ENCODE measurements around the gene SALL4.
"Not testable (repeated sequence)": the region's sequence is repeated elsewhere in the genome, so short reads cannot be mapped to it uniquely, and the experiment has no call there.

The SALL4 gene

DNA sequence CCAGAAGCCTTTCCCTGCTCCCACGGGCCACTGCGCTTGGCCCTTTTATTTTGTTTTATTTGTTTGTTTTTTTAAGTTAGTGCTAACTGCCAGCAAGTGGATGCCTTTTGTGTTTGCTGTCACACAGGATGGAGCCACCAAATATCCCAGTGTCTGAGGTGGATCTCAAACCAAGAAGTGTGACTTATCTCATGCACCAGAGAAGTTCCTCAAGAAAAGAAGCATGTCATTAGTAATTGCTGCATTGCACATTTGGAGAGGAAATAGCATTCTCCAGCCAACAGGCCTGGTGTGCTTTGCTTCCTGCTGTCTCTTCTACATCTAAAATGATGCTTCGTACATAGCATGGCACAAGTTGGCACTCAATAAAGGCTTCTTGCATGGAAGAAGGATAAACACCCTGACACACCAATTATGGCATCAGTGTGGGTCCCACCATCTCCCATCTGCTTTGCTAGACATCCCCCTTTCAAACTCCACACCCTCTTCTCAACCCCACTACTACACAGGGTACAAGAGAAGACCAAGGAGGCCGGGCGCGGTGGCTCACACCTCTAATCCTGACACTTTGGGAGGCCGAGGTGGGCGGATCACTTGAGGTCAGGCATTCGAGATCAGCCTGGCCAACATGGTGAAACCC, 32.2 kb downstream of the SALL4 start:
- no peaks in the 10 kb centered on the region for H3K9me3 ChIP-seq
- no peaks in the 10 kb centered on the region for H3K36me3 ChIP-seq
- no peaks in the 10 kb centered on the region for H3K4me1 ChIP-seq
- no peak overlapping the region for H3K4me3 ChIP-seq (ENCODE audit: low read depth, low read length)
- no peak for DNase-seq
- TF ChIP-seq, protein P1, sequence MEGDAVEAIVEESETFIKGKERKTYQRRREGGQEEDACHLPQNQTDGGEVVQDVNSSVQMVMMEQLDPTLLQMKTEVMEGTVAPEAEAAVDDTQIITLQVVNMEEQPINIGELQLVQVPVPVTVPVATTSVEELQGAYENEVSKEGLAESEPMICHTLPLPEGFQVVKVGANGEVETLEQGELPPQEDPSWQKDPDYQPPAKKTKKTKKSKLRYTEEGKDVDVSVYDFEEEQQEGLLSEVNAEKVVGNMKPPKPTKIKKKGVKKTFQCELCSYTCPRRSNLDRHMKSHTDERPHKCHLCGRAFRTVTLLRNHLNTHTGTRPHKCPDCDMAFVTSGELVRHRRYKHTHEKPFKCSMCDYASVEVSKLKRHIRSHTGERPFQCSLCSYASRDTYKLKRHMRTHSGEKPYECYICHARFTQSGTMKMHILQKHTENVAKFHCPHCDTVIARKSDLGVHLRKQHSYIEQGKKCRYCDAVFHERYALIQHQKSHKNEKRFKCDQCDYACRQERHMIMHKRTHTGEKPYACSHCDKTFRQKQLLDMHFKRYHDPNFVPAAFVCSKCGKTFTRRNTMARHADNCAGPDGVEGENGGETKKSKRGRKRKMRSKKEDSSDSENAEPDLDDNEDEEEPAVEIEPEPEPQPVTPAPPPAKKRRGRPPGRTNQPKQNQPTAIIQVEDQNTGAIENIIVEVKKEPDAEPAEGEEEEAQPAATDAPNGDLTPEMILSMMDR (IDR thresholded peaks at IDR 0.05; ENCODE audit: low read depth, low read length): no peak
- H3K27me3 ChIP-seq: peaks cover 19% of the 10 kb centered on the region

DNA sequence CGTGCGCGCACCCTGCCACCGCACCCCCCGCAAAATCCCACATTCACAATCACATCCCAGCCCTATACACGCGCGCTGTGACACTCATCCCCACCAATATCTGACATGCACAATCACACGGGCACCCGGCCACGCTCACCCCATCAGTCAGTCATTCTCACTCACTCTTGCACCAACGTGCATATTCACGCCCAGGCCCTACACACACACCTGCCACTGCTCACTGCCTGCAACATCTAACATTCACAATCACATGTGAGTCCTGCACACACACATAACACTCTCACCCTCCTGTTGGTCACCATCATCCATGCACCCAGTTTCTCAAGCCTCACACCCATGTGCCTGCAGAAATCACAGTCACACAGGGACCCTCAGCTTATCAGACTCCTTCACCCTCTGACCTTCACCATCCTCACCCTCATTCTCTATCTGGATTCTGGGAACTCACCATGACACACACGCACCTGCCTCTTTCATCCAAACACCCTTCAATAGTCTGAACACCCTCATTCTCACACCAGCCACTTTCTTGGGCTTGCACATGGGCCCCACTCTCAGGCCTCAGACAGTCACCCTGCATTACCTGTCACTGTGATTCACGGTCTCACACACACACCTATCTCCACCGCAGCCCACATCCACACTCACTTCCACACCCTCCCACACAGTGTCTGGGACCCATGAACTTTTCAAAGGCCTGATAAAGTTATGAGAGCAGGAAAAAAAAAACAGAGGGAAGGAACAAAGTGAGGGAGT, 33.4 kb downstream of the SALL4 start:
- no peak for DNase-seq
- H3K9me3 ChIP-seq: no peaks in the 10 kb centered on the region
- TF ChIP-seq, protein P1 (IDR thresholded peaks at IDR 0.05; ENCODE audit: low read depth, low read length): no peak
- H3K4me1 ChIP-seq: no peaks in the 10 kb centered on the region
- no peaks in the 10 kb centered on the region for H3K36me3 ChIP-seq
- no peak overlapping the region for H3K4me3 ChIP-seq (ENCODE audit: low read depth, low read length)
- peaks cover 19% of the 10 kb centered on the region for H3K27me3 ChIP-seq

DNA sequence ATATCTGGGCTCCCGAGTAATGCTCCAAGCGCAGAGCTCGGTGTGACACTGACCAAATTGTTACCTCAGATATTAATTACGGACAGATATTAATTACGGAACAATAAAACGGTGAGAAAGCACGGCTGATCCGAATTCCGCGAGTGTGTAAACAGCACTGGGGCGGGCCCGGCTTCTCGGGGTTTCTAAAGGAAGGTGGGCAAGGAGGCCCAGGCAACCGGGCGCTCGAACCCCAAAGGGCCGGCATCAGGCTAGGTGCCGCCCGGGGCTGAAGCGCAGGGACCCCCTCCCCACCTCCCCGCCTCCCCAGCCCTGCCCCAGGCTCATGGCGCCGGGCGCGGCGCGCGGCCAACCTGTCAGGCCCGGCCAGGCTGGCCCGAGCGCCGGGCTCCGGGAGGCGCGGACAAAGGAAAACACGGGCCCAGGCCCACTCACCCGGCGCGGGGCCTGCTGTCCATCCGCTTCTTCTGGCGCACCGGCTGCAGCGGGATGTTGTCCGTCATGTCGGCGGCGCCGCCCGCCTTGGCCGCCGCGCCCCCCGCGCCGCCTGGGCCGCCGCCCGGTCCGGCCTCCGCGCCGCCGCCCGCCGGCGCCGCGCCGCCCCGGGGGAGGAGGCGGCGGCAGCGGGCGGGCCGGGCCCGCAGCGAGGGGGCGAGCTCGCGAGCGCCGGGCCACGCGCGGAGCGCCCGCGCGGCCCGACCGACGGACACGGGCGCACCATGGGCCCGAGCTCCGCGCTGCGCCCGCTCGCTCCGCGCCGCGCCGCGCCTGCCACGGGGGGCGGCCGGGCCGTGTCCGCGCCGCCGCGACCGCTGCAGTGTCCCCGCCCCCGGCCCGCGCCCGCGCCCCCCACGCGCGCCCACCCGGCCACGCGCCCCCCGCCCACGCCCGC, 34.2 kb downstream of the SALL4 start, which contains the start of gene ATP9A:
Gene ATP9A, minus strand, starts transcription at position 524 of the 892 bp plus-strand sequence. Its CDS starts 21 bp downstream, at position 503.
- peak; percentile 17 for DNase-seq
- Histone ChIP-seq H3K4me1 (no peaks in the 10 kb centered on the region), H3K36me3 (no peaks in the 10 kb centered on the region), H3K4me3 (ENCODE audit: low read depth, low read length) (peak within 1 kb of the TSS; percentile 47), H3K27me3 (peaks cover 19% of the 10 kb centered on the region), H3K9me3 (no peaks in the 10 kb centered on the region)
- TF ChIP-seq, protein P1 (IDR thresholded peaks at IDR 0.05; ENCODE audit: low read depth, low read length): no peak

DNA sequence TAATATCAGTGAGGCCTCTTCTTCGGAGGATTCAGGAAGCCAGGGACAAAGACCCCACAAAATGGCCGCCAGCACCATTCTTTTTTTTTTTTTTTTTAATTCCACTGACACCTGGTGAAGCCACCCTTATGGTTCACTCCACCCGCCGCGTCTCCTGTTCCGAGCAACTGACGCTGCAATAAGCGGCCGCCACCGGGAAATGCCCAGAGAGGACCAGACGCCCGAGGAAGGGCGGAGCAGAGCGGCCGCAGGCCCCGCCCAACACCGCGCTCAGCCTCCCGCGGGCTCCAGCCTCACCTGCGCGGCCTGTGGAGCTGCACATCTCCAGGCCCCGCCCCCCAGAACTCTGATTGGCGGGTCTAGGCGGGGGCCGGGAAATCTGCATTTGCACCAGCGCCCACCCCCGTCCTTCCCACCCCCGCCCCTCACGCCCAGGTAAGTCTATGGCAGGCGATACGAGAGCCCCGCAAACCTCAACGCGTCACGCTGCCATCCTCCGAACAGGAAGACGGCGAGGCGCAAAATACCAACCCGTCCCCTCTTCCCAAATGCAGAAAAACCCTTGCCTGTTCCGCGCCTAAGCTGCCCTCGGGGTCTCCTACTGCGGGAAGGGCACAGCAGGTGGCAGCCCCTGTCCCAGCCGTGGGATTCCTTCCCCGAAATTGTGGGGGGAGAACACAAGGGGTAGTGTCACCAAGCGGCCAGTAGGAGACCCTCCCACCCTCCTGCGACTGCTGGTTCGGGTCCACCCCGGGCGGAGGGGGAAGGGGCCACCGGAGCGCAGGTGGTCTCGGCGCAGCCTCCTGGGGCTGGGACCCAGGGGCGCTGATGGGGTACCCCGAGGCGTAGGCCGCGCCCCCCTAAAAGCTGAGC, 35.1 kb downstream of the SALL4 start:
- H3K36me3 ChIP-seq: no peaks in the 10 kb centered on the region
- H3K27me3 ChIP-seq: peaks cover 19% of the 10 kb centered on the region
- peak; percentile 52 for DNase-seq
- TF ChIP-seq, protein P1 (IDR thresholded peaks at IDR 0.05; ENCODE audit: low read depth, low read length): peak; percentile 29
- no peaks in the 10 kb centered on the region for H3K4me1 ChIP-seq
- H3K4me3 ChIP-seq (ENCODE audit: low read depth, low read length): peak overlapping the region; percentile 47
- H3K9me3 ChIP-seq: no peaks in the 10 kb centered on the region

DNA sequence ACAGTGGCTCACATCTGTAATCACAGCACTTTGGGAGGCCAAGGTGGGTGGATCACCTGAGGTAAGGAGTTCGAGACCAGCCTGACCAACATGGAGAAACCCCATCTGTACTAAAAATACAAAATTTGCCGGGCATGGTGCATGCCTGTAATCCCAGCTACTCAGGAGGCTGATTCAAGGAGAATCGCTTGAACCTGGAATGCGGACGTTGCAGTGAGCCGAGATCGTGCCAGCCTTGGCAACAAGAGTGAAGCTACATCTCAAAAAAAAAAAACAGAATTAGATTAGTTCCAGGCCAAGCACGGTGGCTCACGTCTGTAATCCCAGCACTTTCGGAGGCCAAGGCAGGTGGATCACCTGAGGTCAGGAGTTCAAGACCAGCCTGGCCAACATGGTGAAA, 36.9 kb downstream of the SALL4 start:
- H3K27me3 ChIP-seq: peaks cover 19% of the 10 kb centered on the region
- not testable (repeated sequence) for DNase-seq; H3K4me3 ChIP-seq (ENCODE audit: low read depth, low read length); H3K4me1 ChIP-seq; H3K36me3 ChIP-seq; H3K9me3 ChIP-seq
